Measurements from ENCODE around the gene AKT3.

Gene AKT3

GRCh38 chr1:243718022-243718421 lies 132.0 kb downstream of the AKT3 start:
- DNase-seq (ENCODE audit: extremely low read depth, low read depth): no peak

GRCh38 chr1:243716906-243717305 lies 133.1 kb downstream of the AKT3 start:
- TF ChIP-seq CTCF (IDR thresholded peaks at IDR 0.05; ENCODE audit: low read depth, low read length): no peak
- DNase-seq (ENCODE audit: extremely low read depth, low read depth): no peak

More at GRCh38 chr1:243718022-243718421, 132.0 kb downstream of the AKT3 start:
- no peak for TF ChIP-seq CTCF (IDR thresholded peaks at IDR 0.05; ENCODE audit: low read depth, low read length)

- no peak for TF ChIP-seq CTCF (IDR thresholded peaks at IDR 0.05; ENCODE audit: low read depth, low read length)
- no peak for DNase-seq (ENCODE audit: extremely low read depth, low read depth)
Observed at GRCh38 chr1:243715285-243715684, 134.8 kb downstream of the AKT3 start.

GRCh38 chr1:243713470-243714186 lies 136.4 kb downstream of the AKT3 start:
- no peak for DNase-seq (ENCODE audit: extremely low read depth, low read depth)
- no peak for TF ChIP-seq CTCF (IDR thresholded peaks at IDR 0.05; ENCODE audit: low read depth, low read length)

- TF ChIP-seq CTCF (IDR thresholded peaks at IDR 0.05; ENCODE audit: low read depth, low read length): peak; percentile 29
- no peak for DNase-seq (ENCODE audit: extremely low read depth, low read depth)
Observed at GRCh38 chr1:243712941-243713340, 137.1 kb downstream of the AKT3 start.

- DNase-seq (ENCODE audit: extremely low read depth, low read depth): no peak
- no peak for TF ChIP-seq CTCF (IDR thresholded peaks at IDR 0.05; ENCODE audit: low read depth, low read length)
Observed at GRCh38 chr1:243712242-243712641, 137.8 kb downstream of the AKT3 start.

- DNase-seq (ENCODE audit: extremely low read depth, low read depth): no peak
- no peak for TF ChIP-seq CTCF (IDR thresholded peaks at IDR 0.05; ENCODE audit: low read depth, low read length)
Observed at GRCh38 chr1:243710467-243710866, 139.6 kb downstream of the AKT3 start.
